ENCODE results near the gene AGBL1.

The AGBL1 gene

DNA sequence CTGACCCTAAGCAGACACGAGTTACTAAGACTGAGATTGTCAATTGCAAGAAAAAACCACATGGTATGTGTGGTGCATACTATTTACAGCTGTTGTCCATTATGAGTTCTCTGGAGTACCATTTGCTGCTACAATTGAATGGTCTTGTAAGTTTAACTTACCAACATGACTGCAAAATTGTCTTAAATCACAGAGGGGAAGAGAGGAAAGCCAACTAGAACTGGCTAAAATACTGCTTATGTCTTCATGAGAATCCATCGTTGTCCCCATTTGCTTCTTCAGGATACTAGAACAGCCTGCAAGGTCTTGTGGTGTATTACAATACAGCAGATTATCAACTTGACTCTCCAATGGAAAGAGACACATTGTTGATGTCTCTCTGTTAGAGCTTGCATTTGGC lies 313.2 kb downstream of the AGBL1 start:
- TF ChIP-seq, protein P1, sequence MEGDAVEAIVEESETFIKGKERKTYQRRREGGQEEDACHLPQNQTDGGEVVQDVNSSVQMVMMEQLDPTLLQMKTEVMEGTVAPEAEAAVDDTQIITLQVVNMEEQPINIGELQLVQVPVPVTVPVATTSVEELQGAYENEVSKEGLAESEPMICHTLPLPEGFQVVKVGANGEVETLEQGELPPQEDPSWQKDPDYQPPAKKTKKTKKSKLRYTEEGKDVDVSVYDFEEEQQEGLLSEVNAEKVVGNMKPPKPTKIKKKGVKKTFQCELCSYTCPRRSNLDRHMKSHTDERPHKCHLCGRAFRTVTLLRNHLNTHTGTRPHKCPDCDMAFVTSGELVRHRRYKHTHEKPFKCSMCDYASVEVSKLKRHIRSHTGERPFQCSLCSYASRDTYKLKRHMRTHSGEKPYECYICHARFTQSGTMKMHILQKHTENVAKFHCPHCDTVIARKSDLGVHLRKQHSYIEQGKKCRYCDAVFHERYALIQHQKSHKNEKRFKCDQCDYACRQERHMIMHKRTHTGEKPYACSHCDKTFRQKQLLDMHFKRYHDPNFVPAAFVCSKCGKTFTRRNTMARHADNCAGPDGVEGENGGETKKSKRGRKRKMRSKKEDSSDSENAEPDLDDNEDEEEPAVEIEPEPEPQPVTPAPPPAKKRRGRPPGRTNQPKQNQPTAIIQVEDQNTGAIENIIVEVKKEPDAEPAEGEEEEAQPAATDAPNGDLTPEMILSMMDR (IDR thresholded peaks at IDR 0.05; ENCODE audit: low read depth, low read length): no peak
- no peak for DNase-seq (ENCODE audit: low read depth, low spot score)
- in situ Hi-C loops (cut with HindIII; ENCODE audit: low sequenced_read_pairs): no loop called here
- no peak overlapping the region for H3K4me3 ChIP-seq (ENCODE audit: low read depth, low read length)

DNA sequence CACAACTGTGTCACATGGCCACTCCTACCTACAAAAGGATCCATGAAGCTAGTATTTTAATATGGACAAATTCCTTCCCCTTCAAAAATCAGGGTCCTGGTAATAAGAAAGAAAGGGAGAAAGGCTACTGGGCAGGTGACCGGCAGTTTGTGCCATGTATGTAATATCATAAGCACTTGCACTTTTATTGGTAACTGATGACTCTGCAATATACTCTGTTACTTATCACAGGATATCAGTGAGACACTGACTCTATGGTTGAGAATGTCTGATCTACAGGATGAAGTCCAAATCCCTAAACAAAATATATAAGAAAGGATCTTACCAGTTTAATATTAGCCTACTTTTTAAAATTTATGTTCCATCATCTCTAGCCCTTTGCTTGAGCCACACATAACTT lies 315.2 kb downstream of the AGBL1 start:
- TF ChIP-seq, protein P1 (IDR thresholded peaks at IDR 0.05; ENCODE audit: low read depth, low read length): no peak
- in situ Hi-C loops (cut with HindIII; ENCODE audit: low sequenced_read_pairs): no loop called here
- DNase-seq (ENCODE audit: low read depth, low spot score): no peak
- H3K4me3 ChIP-seq (ENCODE audit: low read depth, low read length): no peak overlapping the region

DNA sequence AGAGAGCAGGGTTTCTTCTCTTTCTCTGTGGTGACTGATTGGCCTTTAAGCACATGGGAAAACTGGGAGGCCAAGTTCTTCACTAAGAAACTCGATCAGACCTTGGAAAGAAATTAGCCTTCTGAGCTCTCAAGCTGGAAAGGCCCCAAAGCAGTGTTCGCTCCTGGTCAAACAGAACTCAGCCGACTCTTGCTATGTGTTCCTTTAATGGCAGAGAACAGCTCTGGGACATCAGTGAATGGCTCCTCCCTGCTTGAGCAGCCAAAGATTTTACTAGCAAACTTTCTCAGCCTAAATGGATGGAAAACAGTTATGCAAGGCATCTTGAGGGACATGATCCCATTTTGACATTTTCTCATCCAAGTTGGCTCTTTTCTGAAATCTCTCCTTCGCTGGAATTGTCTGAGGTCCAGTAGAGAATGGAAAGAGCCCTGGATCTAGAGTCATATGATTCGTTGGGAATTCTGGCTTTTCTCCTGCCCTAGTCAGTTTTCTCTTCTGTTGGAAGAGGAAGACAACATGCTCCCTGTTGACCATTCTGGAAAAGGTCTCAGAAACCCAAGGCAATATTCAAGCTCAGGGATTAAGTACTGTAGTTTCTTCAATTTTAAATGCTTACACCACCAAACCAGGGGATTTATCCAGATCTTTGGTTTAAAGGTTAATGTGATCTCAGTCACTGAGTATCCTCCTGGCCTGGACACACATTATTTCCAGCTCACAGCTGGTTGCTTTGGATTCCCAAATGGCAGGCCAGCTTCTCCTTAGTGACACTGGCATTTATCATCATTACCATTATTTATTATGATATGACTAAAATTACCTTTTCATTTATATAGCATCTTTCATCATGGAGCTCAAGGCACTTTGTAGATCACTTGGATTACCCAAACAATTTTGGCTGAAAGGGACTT lies 319.6 kb downstream of the AGBL1 start:
- H3K4me3 ChIP-seq (ENCODE audit: low read depth, low read length): no peak overlapping the region
- no peak for DNase-seq (ENCODE audit: low read depth, low spot score)
- TF ChIP-seq, protein P1 (IDR thresholded peaks at IDR 0.05; ENCODE audit: low read depth, low read length): no peak
- in situ Hi-C loops (cut with HindIII; ENCODE audit: low sequenced_read_pairs): no loop called here

DNA sequence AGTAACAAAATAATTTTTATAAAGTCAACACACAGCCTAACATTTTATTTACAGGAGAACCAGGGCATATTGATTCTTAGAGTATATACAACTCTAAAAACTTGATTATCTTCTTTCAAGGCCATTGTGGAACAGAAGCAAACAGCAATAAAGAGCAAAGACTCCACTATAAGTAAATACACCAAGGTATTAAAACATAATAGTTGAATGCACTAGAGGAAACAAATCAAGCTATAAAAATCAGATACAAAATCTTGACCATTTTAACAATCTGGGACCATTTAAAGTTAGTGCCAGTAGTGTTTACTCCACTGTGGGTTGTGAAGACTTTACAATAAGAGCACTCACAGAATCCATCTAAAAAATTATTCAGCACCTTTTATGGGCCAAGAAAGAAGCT lies 323.6 kb downstream of the AGBL1 start:
- TF ChIP-seq, protein P1 (IDR thresholded peaks at IDR 0.05; ENCODE audit: low read depth, low read length): no peak
- in situ Hi-C loops (cut with HindIII; ENCODE audit: low sequenced_read_pairs): no loop called here
- H3K4me3 ChIP-seq (ENCODE audit: low read depth, low read length): no peak overlapping the region
- no peak for DNase-seq (ENCODE audit: low read depth, low spot score)

DNA sequence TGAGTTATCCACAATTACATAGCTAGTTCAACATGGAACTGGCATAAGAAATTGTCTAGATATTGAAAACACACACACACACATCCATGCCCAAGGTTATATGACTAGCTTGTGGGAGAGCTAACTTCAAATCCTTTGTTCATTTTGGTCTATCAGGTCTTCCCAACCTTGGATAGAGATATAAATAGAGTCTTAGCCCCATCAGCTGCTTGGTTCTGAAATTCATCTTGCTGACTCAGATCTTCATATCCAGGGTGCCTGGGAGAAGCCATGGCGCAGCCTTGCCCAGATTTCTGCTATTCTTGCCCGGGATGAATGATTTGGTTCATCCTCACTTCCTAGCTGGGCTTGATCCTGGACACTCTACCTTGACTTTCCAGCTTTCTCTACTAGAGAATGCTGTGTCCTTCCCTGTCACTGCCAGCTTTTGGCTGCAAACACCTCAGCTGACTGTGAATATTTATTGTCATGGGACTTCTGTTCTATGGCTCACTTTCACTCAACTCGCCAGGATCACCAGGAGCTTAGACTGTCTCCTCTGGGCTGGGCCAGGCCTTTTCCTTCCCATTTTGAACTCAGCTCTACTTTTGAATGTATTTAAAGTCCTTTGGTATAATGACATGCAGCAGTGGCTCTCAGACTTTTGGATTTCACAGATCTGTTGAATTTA lies 324.4 kb downstream of the AGBL1 start:
- DNase-seq (ENCODE audit: low read depth, low spot score): no peak
- H3K4me3 ChIP-seq (ENCODE audit: low read depth, low read length): no peak overlapping the region
- TF ChIP-seq, protein P1 (IDR thresholded peaks at IDR 0.05; ENCODE audit: low read depth, low read length): no peak
- in situ Hi-C loops (cut with HindIII; ENCODE audit: low sequenced_read_pairs): no loop called here

DNA sequence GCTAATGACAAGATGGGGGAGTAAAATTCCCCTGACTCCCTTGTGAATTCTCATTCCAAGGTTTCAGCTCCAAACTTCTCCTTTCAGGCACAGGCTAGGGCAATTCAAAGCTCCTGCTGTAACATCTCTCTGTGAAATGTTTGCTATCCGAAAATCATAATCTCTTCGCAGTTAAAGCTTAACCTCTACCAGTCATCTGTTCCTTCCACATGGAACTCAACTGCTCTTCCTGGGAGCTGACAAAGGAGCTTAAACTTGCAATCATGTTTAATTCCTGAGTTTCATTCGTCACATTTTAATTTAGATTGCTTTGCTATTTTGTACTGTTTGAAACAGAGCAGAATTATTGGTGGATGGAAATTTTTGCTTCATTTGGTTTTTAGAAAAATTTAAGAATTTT lies 328.6 kb downstream of the AGBL1 start:
- H3K4me3 ChIP-seq (ENCODE audit: low read depth, low read length): no peak overlapping the region
- TF ChIP-seq, protein P1 (IDR thresholded peaks at IDR 0.05; ENCODE audit: low read depth, low read length): no peak
- in situ Hi-C loops (cut with HindIII; ENCODE audit: low sequenced_read_pairs): no loop called here
- no peak for DNase-seq (ENCODE audit: low read depth, low spot score)

Measured in astrocyte of the spinal cord (primary cell).